Stomach (tissue), 9 donors: Measurements from ENCODE around the gene MAPK14. TPM values are rescaled to one million over a fixed set of nuclear protein-coding genes. Genes with fewer than 3 reads are reported as not detected.

Source experiments
- DNase-seq, 2 donors: peaks; one replicate each; pipeline versions ENCODE4 v3.0.0 to v3.0.0-alpha.2; 2013 to 2019
- H3K27ac ChIP-seq, 5 donors: fragments of 200-600 bp in 4 of 5; sonication (generic) in 4 of 5; one replicate each; pipeline ENCODE4 v1.5.1; 2013 to 2019; ENCODE audit warnings: mild to moderate bottlenecking in 1 of 5, moderate library complexity in 1 of 5
- H3K27me3 ChIP-seq, 3 donors: fragments of 200-600 bp; sonication (generic); one replicate each; pipeline ENCODE4 v1.5.1; 2017 to 2019; ENCODE audit warnings: mixed run types in 1 of 3
- H3K36me3 ChIP-seq, 4 donors: fragments of 200-600 bp; sonication (generic); 1 replicate in 3 of 4; 2 replicates in 1 of 4; pipeline ENCODE4 v1.5.1; 2016 to 2019
- H3K4me1 ChIP-seq, 4 donors: fragments of 200-600 bp; sonication (generic); one replicate each; pipeline ENCODE4 v1.5.1; 2016 to 2019
- H3K4me3 ChIP-seq, 4 donors: fragments of 200-600 bp; sonication (generic) in 3 of 4; one replicate each; pipeline ENCODE4 v1.5.1; 2016 to 2019; ENCODE audit warnings: mild to moderate bottlenecking in 1 of 4
- H3K9me3 ChIP-seq, 4 donors: fragments of 200-600 bp; sonication (generic); one replicate each; pipeline ENCODE4 v1.5.1; 2016 to 2019
- CTCF ChIP-seq, 7 experiments: fragments of 450-650 bp in 4 of 7; fragments of 200-600 bp in 3 of 7; sonication (generic) in 3 of 7; IDR thresholded peaks; one replicate each; pipeline ENCODE4 v1.5.1; 2016 to 2019; ENCODE audit warnings: antibody characterized with exemption in 7 of 7, control low read depth in 2 of 7, mild to moderate bottlenecking in 1 of 7
- EP300 ChIP-seq: sonication (generic); formaldehyde crosslinking; IDR thresholded peaks from one replicate; pipeline ENCODE4 v1.6.1; 2017; ENCODE audit warnings: antibody characterized with exemption
- POLR2A ChIP-seq, 4 donors: fragments of 450-650 bp; IDR thresholded peaks; one replicate each; pipeline ENCODE4 v1.6.1; 2016; ENCODE audit warnings: antibody characterized with exemption in 4 of 4, control low read depth in 2 of 4, mild to moderate bottlenecking in 1 of 4, moderate library complexity in 1 of 4
- POLR2AphosphoS5 ChIP-seq, 3 donors: sonication (generic); formaldehyde crosslinking; IDR thresholded peaks; one replicate each; pipeline ENCODE4 v1.6.1; 2016; ENCODE audit warnings: antibody characterized with exemption in 3 of 3
- WGBS, 5 donors: extraction: QIAGEN DNeasy Blood & Tissue Kit in 3 of 5; methylation state at CpG; one replicate each; pipeline versions ENCODE4 v1.1.5 to v1.1.7; 2013 to 2018; 5-methylcytosine and 5-hydroxymethylcytosine counted together
- intact Hi-C: fragments of 100-400 bp; cut with DNase I; formaldehyde crosslinking; loops from one replicate; pipeline ENCODE4 v1.15.1; 2023; ENCODE audit warnings: low total_unique reads
- polyA plus RNA-seq, 3 donors: library from polyadenylated mRNA; stranded (reverse); fragments of 200-250 nt; gene quantifications; one replicate each; pipeline ENCODE4 v1.2.3, GENCODE V29; 2013
- total RNA-seq, 5 donors: library from RNA; depleted of rRNA; stranded (reverse); fragments of >200 nt; gene quantifications; one replicate each; pipeline versions ENCODE4 v1.1.0 to v1.2.3, GENCODE V29; 2014 to 2016
- donor health status: healthy with polysubstance abuse.
- donor health status: Bipolar disorder and iron deficiency.
- donor health status: healthy.

MAPK14 gene
- total and polyA plus RNA-seq, 8 donors: 12.3 to 297 (median 35.9) TPM

- Histone ChIP-seq H3K27ac (no peak overlapping the region), H3K36me3 (peaks cover 26 to 71% (median 63%) of the 10 kb centered on the region in 4 donors), H3K4me3 (no peak overlapping the region), H3K4me1 (peaks cover 0 to 25% (median 14%) of the 10 kb centered on the region in 4 donors), H3K9me3 (no peaks in the 10 kb centered on the region), H3K27me3 (no peaks in the 10 kb centered on the region)
- TF ChIP-seq EP300 (no peak), POLR2AphosphoS5 (IDR thresholded peaks at IDR 0.05) (no peak), CTCF (IDR thresholded peaks at IDR 0.05) (no peak), POLR2A (IDR thresholded peaks at IDR 0.05) (no peak)
- 64 to 76% (median 69%) methylated on average over 4 of the region's 4 CpGs for WGBS, 5 donors
- intact Hi-C loops: no loop called here
- no peak for DNase-seq
Measured at GRCh38 chr6:36102853-36103252, 75.2 kb downstream of the MAPK14 start.

- TF ChIP-seq CTCF (IDR thresholded peaks at IDR 0.05): no peak
- TF ChIP-seq POLR2AphosphoS5 (IDR thresholded peaks at IDR 0.05): no peak
- TF ChIP-seq EP300: no peak
- TF ChIP-seq POLR2A (IDR thresholded peaks at IDR 0.05): no peak
- no peaks in the 10 kb centered on the region for H3K27me3 ChIP-seq
- peaks cover 42 to 90% (median 80%) of the 10 kb centered on the region in 4 donors for H3K36me3 ChIP-seq
- H3K4me3 ChIP-seq: no peak overlapping the region
- WGBS, 5 donors: 41 to 49% (median 47%) methylated on average over 2 of the region's 2 CpGs
- peaks cover 0 to 14% (median 7%) of the 10 kb centered on the region in 4 donors for H3K4me1 ChIP-seq
- peak in 1 of 2 donors; percentile 67 for DNase-seq
- H3K9me3 ChIP-seq: no peaks in the 10 kb centered on the region
- no peak overlapping the region for H3K27ac ChIP-seq
- intact Hi-C loops: no loop called here
Measured at GRCh38 chr6:36104836-36105235, 77.2 kb downstream of the MAPK14 start.

- Histone ChIP-seq H3K36me3 (peaks cover 27 to 86% (median 73%) of the 10 kb centered on the region in 4 donors), H3K27ac (peak overlapping the region in 1 of 5 donors; percentile 14), H3K9me3 (no peaks in the 10 kb centered on the region), H3K4me3 (no peak overlapping the region), H3K27me3 (no peaks in the 10 kb centered on the region), H3K4me1 (peaks cover 0 to 10% (median 5%) of the 10 kb centered on the region in 4 donors)
- WGBS, 5 donors: 78 to 85% (median 80%) methylated on average over 7 of the region's 7 CpGs
- TF ChIP-seq EP300 (no peak), CTCF (IDR thresholded peaks at IDR 0.05) (no peak), POLR2A (IDR thresholded peaks at IDR 0.05) (no peak), POLR2AphosphoS5 (IDR thresholded peaks at IDR 0.05) (no peak)
- DNase-seq: peak in 1 of 2 donors; percentile 61
- intact Hi-C loops: no loop called here
Measured at GRCh38 chr6:36109092-36109491, 81.5 kb downstream of the MAPK14 start.

- WGBS, 5 donors: 86 to 98% (median 89%) methylated on average over 3 of the region's 3 CpGs
- Histone ChIP-seq H3K4me3 (no peak overlapping the region), H3K27ac (no peak overlapping the region), H3K36me3 (peaks cover 21 to 76% (median 64%) of the 10 kb centered on the region in 4 donors), H3K9me3 (no peaks in the 10 kb centered on the region), H3K27me3 (no peaks in the 10 kb centered on the region), H3K4me1 (peaks cover 0 to 18% (median 7%) of the 10 kb centered on the region in 4 donors)
- DNase-seq: no peak
- TF ChIP-seq POLR2A (IDR thresholded peaks at IDR 0.05) (no peak), EP300 (no peak), POLR2AphosphoS5 (IDR thresholded peaks at IDR 0.05) (no peak), CTCF (IDR thresholded peaks at IDR 0.05) (no peak)
- intact Hi-C loops: no loop called here
Measured at GRCh38 chr6:36110050-36110449, 82.4 kb downstream of the MAPK14 start.
